CD4-positive, CD25-positive, alpha-beta regulatory T cell (primary cell): ENCODE results near the gene PCDH8. TPM values are rescaled to one million over a fixed set of nuclear protein-coding genes. Genes with fewer than 3 reads are reported as not detected.
A peak's percentile ranks its signal among the peaks of the same experiment; 100 is the strongest.

Source experiments
- ATAC-seq, 2 donors: fragments of 150-1000 bp; cut with Tn5 transposase; one replicate each; pipeline ENCODE4 v1.10.0; 2021; ENCODE audit warnings: low read depth in 2 of 2, moderate number of reproducible peaks in 2 of 2, moderate library complexity in 1 of 2
- DNase-seq, 3 donors: peaks; one replicate each; pipeline versions ENCODE4 v3.0.0 to v3.0.0-alpha.2; 2012 to 2022; ENCODE audit warnings: mixed read lengths in 1 of 3
- H3K27ac ChIP-seq: one replicate; pipeline ENCODE4 v1.7.0; 2013; ENCODE audit warnings: mild to moderate bottlenecking, low read length; ENCODE audit not compliant: insufficient read depth, poor library complexity, severe bottlenecking
- H3K27me3 ChIP-seq: one replicate; pipeline ENCODE4 v1.7.0; 2013; ENCODE audit warnings: low read length; ENCODE audit not compliant: control insufficient read depth, insufficient read depth
- H3K36me3 ChIP-seq: one replicate; pipeline ENCODE4 v1.7.0; 2013; ENCODE audit warnings: mild to moderate bottlenecking, low read length, moderate library complexity; ENCODE audit not compliant: control insufficient read depth, insufficient read depth
- H3K4me1 ChIP-seq: 2 replicates; pipeline ENCODE4 v1.7.0; 2013; ENCODE audit warnings: mild to moderate bottlenecking, low read length; ENCODE audit not compliant: insufficient read depth, control insufficient read depth, poor library complexity, severe bottlenecking
- H3K4me3 ChIP-seq: one replicate; pipeline ENCODE4 v1.7.0; 2013; ENCODE audit warnings: low read depth, mild to moderate bottlenecking, low read length, moderate library complexity
- H3K9me3 ChIP-seq, 2 experiments: 1 replicate in 1 of 2; 2 replicates in 1 of 2; pipeline ENCODE4 v1.7.0; 2013; ENCODE audit warnings: low read length in 2 of 2, mild to moderate bottlenecking in 1 of 2, moderate library complexity in 1 of 2; ENCODE audit not compliant: control insufficient read depth in 2 of 2
- H3K27ac Mint-ChIP-seq, 3 donors: one replicate each; pipeline ENCODE4 v1.8.0; 2020 to 2022; ENCODE audit warnings: mild to moderate bottlenecking in 3 of 3, mixed read lengths in 3 of 3, moderate library complexity in 2 of 3
- H3K27me3 Mint-ChIP-seq: one replicate; pipeline ENCODE4 v1.8.0; 2022; ENCODE audit warnings: mild to moderate bottlenecking, mixed read lengths
- H3K36me3 Mint-ChIP-seq: one replicate; pipeline ENCODE4 v1.8.0; 2020; ENCODE audit warnings: mixed read lengths
- H3K4me1 Mint-ChIP-seq, 4 donors: one replicate each; pipeline ENCODE4 v1.8.0; 2020 to 2022; ENCODE audit warnings: mixed read lengths in 4 of 4, mild to moderate bottlenecking in 1 of 4
- H3K4me3 Mint-ChIP-seq, 4 donors: one replicate each; pipeline ENCODE4 v1.8.0; 2020 to 2022; ENCODE audit warnings: mild to moderate bottlenecking in 4 of 4, mixed read lengths in 4 of 4, moderate library complexity in 3 of 4
- H3K9me3 Mint-ChIP-seq, 7 donors: one replicate each; pipeline ENCODE4 v1.8.0; 2020 to 2022; ENCODE audit warnings: mixed read lengths in 7 of 7, mild to moderate bottlenecking in 3 of 7, moderate library complexity in 2 of 7
- polyA plus RNA-seq, 4 donors: library from polyadenylated mRNA; unstranded; fragments of 300-500 nt; fragmentation: Illumina TruSeq; gene quantifications; one replicate each; pipeline ENCODE4 v1.2.3, GENCODE V29; 2021
- total RNA-seq: library from RNA; stranded (reverse); gene quantifications from one replicate; pipeline ENCODE4 v1.2.3, GENCODE V29; 2022

PCDH8 gene
- total and polyA plus RNA-seq, 5 donors from 2014 or later = not detected

- no peaks in the 10 kb centered on the region for H3K9me3 ChIP-seq
- H3K4me1 ChIP-seq = no peaks in the 10 kb centered on the region
- H3K27me3 ChIP-seq = no peaks in the 10 kb centered on the region
- no peaks in the 10 kb centered on the region for H3K36me3 ChIP-seq
- Mint-ChIP-seq H3K27me3 (no peaks in the 10 kb centered on the region), H3K4me3 (no peak overlapping the region), H3K27ac (no peak overlapping the region), H3K9me3 (peaks cover 0 to 3% (median 0%) of the 10 kb centered on the region in 7 donors), H3K36me3 (no peaks in the 10 kb centered on the region), H3K4me1 (no peaks in the 10 kb centered on the region)
- ATAC-seq = no peak
- H3K4me3 ChIP-seq = no peak overlapping the region
- no peak overlapping the region for H3K27ac ChIP-seq
- DNase-seq = peak in 1 of 3 donors; percentile 56
Measured at GRCh38 chr13:52868190-52868589, 19.8 kb upstream of the PCDH8 start.

- ATAC-seq (no peak), DNase-seq (no peak)
- peaks cover 7% of the 10 kb centered on the region for H3K27me3 Mint-ChIP-seq
- H3K4me1 Mint-ChIP-seq = no peaks in the 10 kb centered on the region
- Histone ChIP-seq H3K27ac (no peak overlapping the region), H3K4me1 (no peaks in the 10 kb centered on the region), H3K9me3 (no peaks in the 10 kb centered on the region), H3K27me3 (no peaks in the 10 kb centered on the region), H3K4me3 (no peak overlapping the region), H3K36me3 (no peaks in the 10 kb centered on the region)
- peaks cover 0 to 2% (median 0%) of the 10 kb centered on the region in 7 donors for H3K9me3 Mint-ChIP-seq
- H3K36me3 Mint-ChIP-seq = no peaks in the 10 kb centered on the region
- H3K4me3 Mint-ChIP-seq = no peak overlapping the region
- H3K27ac Mint-ChIP-seq = no peak overlapping the region
Measured at GRCh38 chr13:52864941-52865340, 16.5 kb upstream of the PCDH8 start.

- no peak overlapping the region for H3K27ac ChIP-seq
- H3K36me3 ChIP-seq = no peaks in the 10 kb centered on the region
- H3K36me3 Mint-ChIP-seq = no peaks in the 10 kb centered on the region
- H3K4me1 Mint-ChIP-seq = no peaks in the 10 kb centered on the region
- no peak for ATAC-seq
- no peak overlapping the region for H3K4me3 Mint-ChIP-seq
- no peak for DNase-seq
- H3K4me1 ChIP-seq = no peaks in the 10 kb centered on the region
- H3K4me3 ChIP-seq = no peak overlapping the region
- H3K27me3 Mint-ChIP-seq = peaks cover 11% of the 10 kb centered on the region
- H3K9me3 Mint-ChIP-seq = peaks cover 0 to 2% (median 0%) of the 10 kb centered on the region in 7 donors
- H3K9me3 ChIP-seq = no peaks in the 10 kb centered on the region
- H3K27me3 ChIP-seq = no peaks in the 10 kb centered on the region
- no peak overlapping the region for H3K27ac Mint-ChIP-seq
Measured at GRCh38 chr13:52862358-52863206, 14.1 kb upstream of the PCDH8 start.

- no peak overlapping the region for H3K4me3 ChIP-seq
- H3K9me3 Mint-ChIP-seq = peaks cover 0 to 10% (median 7%) of the 10 kb centered on the region in 7 donors
- DNase-seq (no peak), ATAC-seq (no peak)
- no peaks in the 10 kb centered on the region for H3K9me3 ChIP-seq
- H3K4me3 Mint-ChIP-seq = peak overlapping the region in 1 of 4 donors; percentile 6
- H3K27ac ChIP-seq = no peak overlapping the region
- peaks cover 0 to 31% (median 7%) of the 10 kb centered on the region in 4 donors for H3K4me1 Mint-ChIP-seq
- no peaks in the 10 kb centered on the region for H3K36me3 Mint-ChIP-seq
- no peak overlapping the region for H3K27ac Mint-ChIP-seq
- H3K27me3 Mint-ChIP-seq = peaks cover 70% of the 10 kb centered on the region
- H3K36me3 ChIP-seq = no peaks in the 10 kb centered on the region
- H3K27me3 ChIP-seq = peaks cover 31% of the 10 kb centered on the region
- H3K4me1 ChIP-seq = peaks cover 14% of the 10 kb centered on the region
Measured at GRCh38 chr13:52852444-52852843, 4.0 kb upstream of the PCDH8 start.

GRCh38 chr13:52851137-52851962 is 2.9 kb upstream of the PCDH8 start:
- Histone ChIP-seq H3K27me3 (peaks cover 31% of the 10 kb centered on the region), H3K36me3 (no peaks in the 10 kb centered on the region), H3K4me1 (peaks cover 16% of the 10 kb centered on the region), H3K27ac (no peak overlapping the region), H3K4me3 (peak overlapping the region; percentile 26), H3K9me3 (no peaks in the 10 kb centered on the region)
- peak overlapping the region in 3 of 4 donors; percentile 67 to 74 (median 72) for H3K4me3 Mint-ChIP-seq
- peak in 1 of 3 donors; percentile 39 for DNase-seq
- peaks cover 0 to 10% (median 7%) of the 10 kb centered on the region in 7 donors for H3K9me3 Mint-ChIP-seq
- no peaks in the 10 kb centered on the region for H3K36me3 Mint-ChIP-seq
- H3K27ac Mint-ChIP-seq = no peak overlapping the region
- peaks cover 62% of the 10 kb centered on the region for H3K27me3 Mint-ChIP-seq
- ATAC-seq = no peak
- H3K4me1 Mint-ChIP-seq = peaks cover 0 to 31% (median 7%) of the 10 kb centered on the region in 4 donors

- peaks cover 0 to 10% (median 4%) of the 10 kb centered on the region in 7 donors for H3K9me3 Mint-ChIP-seq
- peak in 1 of 2 donors; percentile 39 for ATAC-seq
- Histone ChIP-seq H3K9me3 (no peaks in the 10 kb centered on the region), H3K4me1 (peaks cover 22% of the 10 kb centered on the region), H3K27me3 (peaks cover 28% of the 10 kb centered on the region), H3K27ac (no peak overlapping the region), H3K36me3 (no peaks in the 10 kb centered on the region), H3K4me3 (peak overlapping the region; percentile 26)
- H3K27me3 Mint-ChIP-seq = peaks cover 56% of the 10 kb centered on the region
- no peak overlapping the region for H3K27ac Mint-ChIP-seq
- H3K4me1 Mint-ChIP-seq = peaks cover 0 to 31% (median 7%) of the 10 kb centered on the region in 4 donors
- H3K4me3 Mint-ChIP-seq = peak overlapping the region in 3 of 4 donors; percentile 32 to 79 (median 67)
- DNase-seq = peak in 2 of 3 donors; percentile 16 to 50
- no peaks in the 10 kb centered on the region for H3K36me3 Mint-ChIP-seq
Measured at GRCh38 chr13:52850396-52851136, 2.1 kb upstream of the PCDH8 start.

- Histone ChIP-seq H3K4me1 (peaks cover 22% of the 10 kb centered on the region), H3K36me3 (no peaks in the 10 kb centered on the region), H3K27me3 (peaks cover 32% of the 10 kb centered on the region), H3K27ac (no peak overlapping the region), H3K9me3 (no peaks in the 10 kb centered on the region), H3K4me3 (no peak overlapping the region)
- Mint-ChIP-seq H3K4me1 (peaks cover 0 to 32% (median 8%) of the 10 kb centered on the region in 4 donors), H3K27me3 (peaks cover 60% of the 10 kb centered on the region), H3K4me3 (peak overlapping the region in 3 of 4 donors; percentile 50 to 87 (median 79)), H3K9me3 (peaks cover 0 to 10% (median 4%) of the 10 kb centered on the region in 7 donors), H3K27ac (no peak overlapping the region), H3K36me3 (no peaks in the 10 kb centered on the region)
- ATAC-seq (no peak), DNase-seq (no peak)
Measured at GRCh38 chr13:52850072-52850395, 1.6 kb upstream of the PCDH8 start.
